GM19099 (cell line): Measurements from ENCODE around the gene PYGL.

Experiments
- POLR2A ChIP-seq: IDR thresholded peaks from 3 replicates; pipeline ENCODE4 v1.6.1; 2011; ENCODE audit warnings: low read depth; ENCODE audit not compliant: insufficient read length; ENCODE audit errors: extremely low read depth

PYGL gene

DNA sequence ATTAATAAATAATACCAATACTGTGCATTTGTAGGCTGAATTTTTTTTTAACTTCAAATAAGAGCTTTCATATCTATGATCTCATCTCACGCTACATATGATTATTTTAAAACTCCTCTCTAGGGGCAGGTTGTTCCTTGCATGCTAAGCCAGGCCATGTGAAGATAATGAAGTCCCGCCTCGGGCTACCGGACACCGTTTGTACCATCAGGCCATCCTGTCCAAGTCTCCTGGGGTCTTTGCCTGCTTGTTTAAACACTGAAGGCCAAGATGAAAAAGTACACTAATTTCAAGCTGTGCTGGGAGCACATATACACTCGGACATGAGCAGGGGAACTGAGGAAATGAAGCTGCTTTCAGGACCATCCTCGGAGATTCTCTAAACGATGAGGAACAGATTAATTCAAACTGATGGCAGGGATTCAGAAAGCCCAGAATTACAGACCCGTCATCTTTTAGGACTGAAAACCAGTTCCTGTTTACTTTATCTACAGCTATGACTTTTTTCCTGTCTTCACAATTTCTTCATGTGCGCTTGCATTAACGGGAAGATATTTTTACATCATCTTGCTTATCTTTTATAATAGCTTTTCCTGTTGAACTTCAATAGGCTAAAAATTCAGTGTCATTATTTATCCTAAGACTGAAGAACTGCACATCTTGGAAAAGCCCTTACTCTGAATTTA lies 78.7 kb downstream of the PYGL start:
- TF ChIP-seq POLR2A: no peak

GRCh38 chr14:50864946-50865345 lies 79.3 kb downstream of the PYGL start:
- no peak for TF ChIP-seq POLR2A

GRCh38 chr14:50864237-50864636 lies 80.0 kb downstream of the PYGL start:
- no peak for TF ChIP-seq POLR2A

DNA sequence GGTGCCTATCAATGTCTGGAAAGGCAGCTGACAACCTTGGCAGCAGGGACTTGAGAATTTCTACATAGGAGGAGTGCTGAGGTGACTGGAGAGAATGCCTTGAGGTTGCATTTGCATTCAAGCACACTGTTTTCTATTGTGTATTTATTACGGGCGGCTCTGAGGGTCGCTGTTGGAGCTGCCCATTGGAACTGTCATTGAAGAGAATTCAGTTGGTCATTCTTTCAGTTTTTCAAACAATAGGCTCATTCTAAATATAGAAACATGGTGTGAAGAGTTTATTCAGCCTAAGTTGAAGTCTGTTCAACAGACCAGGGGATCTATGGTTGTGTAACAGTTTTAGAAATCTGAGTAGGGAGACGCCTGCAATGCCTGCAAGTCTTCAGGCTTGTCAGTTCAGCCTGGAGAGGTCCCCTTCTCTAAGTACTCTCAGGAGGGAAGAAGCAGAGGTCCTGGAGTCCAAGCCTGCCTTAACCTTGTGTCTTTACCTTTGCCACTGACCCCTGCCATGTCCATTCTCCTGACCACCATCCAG lies 82.2 kb downstream of the PYGL start:
- no peak for TF ChIP-seq POLR2A

DNA sequence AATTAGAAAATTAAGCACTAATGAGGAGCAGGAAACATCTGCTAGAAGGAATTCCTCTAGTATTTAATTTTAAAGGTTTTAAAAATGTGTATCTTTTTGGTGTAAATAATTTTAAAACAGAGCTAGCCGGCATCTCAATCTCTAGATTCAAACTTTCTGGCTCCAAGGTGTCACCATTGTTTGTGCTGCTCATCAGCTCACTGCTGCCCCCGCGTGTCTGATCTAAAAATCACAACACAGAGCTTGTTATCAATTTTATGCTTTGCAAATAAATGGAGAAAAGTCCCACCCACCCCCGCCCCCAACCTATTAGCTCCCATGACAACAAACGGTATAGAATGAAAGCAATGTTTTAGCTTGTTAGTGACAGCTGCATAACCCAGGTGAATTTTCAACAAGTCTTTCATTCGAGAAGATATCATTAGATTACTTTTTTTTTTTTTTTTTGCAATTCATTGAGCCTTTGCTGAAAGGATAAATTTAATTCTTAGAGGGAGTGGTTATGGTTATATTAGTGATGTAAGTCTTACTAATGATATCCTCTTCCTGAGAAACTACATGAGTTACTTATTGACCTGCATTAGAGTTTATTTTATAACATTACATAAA lies 83.7 kb downstream of the PYGL start:
- TF ChIP-seq POLR2A: no peak

DNA sequence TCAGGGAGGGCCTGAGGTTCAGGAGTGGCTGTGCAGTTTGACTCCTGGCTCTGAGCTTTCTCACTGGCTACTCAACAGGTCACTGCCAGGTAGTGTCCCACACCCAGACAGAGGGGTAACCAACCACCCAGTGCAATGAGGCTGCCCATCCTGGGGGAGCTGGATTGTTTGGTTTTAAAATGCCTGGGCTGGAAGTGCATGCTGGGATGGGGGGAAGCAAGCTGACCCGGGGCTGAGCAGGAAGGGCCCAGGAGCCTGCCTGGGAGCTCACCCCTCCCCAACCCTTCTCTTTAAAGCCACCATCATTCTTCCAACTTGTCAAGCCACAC lies 85.0 kb downstream of the PYGL start:
- no peak for TF ChIP-seq POLR2A

- no peak for TF ChIP-seq POLR2A
These were observed 87.6 kb downstream of the PYGL start for GRCh38 chr14:50856660-50857059.

DNA sequence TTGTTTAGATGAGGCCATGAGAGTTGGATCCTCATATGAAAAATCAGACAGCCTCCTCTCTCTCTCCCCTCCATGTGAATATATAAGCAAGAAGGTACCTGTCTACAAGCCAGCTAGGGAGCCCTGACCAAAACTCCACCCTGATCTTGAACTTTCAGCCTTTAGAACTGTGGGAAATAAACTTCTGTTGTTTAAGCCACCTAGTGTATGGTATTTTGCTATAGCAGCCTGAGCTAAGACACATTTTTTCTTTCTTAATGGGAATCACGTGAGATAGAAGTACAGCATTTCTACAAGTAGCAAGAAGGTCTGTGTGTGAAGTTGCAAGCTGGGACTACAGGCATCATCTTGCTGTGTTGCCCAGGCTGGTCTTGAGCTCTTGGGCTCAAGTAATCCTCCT lies 88.7 kb downstream of the PYGL start:
- no peak for TF ChIP-seq POLR2A
